Anterior cingulate cortex (tissue), 58 donors: ENCODE measurements around the gene FSD1.
"Not testable (repeated sequence)": the region's sequence is repeated elsewhere in the genome, so short reads cannot be mapped to it uniquely, and the experiment has no call there.

ENCODE experiments used
- DNase-seq, 58 donors: peaks; one replicate each; lab custom pipeline; 2025; lab: John Stamatoyannopoulos, UW

FSD1 gene

DNA sequence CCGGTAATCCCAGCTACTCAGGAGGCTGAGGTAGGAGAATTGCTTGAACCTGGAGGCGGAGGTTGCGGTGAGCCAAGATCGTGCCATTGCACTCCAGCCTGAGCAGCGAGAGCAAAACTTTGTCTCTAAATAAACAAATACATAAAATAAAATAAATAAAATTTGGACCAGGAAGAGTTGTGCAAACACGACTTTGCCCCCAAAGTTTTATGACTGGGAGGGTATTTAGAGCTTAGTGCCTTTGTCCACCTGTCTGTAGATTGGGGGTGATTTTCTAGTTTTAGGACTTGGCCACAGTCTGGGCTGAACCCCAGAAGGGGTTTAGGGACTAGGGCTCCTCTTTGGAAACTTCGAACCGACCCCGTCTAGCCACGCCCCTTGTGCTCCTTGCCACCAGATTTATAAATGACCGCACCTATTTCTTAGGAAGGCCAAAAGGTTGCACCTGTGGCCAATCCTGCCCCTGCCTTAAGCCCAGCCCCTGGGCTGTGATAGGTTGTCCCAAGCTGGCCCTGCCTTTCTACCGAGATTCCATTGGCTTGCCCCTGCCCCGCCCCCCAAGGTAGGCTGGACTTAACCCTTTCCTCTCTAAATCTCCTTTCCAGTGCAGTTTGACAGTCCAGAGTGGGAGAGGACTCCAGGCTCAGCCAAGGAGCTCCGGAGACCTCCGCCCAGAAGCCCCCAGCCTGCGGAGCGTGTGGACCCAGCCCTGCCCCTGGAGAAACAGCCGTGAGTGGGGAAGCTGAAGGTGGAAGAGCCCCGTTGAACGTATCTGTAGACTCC, 20.0 kb upstream of the FSD1 start:
- no peak for DNase-seq

DNA sequence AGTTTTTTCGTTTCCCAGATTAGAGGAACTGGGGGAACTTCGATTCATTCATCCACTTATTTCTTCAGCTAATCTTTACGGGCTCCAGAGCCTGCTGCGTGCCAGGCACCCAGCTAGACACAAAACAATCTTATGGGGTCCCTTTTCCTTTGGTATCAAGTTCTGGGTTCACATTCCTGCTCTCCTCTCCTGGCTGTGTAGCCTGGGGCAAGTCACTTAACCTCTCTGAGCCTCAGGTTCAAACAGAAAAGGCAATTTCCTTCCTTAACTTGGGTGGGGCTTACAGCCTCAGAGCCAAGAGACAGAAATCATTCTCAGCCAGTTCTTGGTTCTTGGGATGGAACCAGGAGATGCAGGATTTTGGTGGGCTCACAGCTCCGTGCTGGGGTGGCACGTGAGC, 19.4 kb upstream of the FSD1 start:
- no peak for DNase-seq

DNA sequence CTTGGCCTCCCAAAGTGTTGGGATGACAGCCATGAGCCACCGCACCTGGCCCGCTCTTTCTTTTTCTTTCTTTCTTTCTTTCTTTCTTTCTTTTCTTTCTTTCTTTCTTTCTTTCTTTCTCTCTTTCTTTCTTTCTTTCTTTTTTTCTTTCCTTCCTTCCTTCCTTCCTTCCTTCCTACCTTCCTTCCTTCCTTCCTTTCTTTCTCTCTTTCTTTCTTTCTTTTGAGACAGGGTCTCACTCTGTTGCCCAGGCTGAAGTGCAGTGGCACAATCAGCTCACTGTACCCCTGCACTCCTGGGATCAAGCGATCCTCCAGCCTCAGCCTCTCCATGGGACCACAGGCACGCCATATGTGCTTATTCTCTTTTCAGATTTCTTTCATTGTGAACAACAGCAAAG, 18.3 kb upstream of the FSD1 start:
- DNase-seq = not testable (repeated sequence)

DNA sequence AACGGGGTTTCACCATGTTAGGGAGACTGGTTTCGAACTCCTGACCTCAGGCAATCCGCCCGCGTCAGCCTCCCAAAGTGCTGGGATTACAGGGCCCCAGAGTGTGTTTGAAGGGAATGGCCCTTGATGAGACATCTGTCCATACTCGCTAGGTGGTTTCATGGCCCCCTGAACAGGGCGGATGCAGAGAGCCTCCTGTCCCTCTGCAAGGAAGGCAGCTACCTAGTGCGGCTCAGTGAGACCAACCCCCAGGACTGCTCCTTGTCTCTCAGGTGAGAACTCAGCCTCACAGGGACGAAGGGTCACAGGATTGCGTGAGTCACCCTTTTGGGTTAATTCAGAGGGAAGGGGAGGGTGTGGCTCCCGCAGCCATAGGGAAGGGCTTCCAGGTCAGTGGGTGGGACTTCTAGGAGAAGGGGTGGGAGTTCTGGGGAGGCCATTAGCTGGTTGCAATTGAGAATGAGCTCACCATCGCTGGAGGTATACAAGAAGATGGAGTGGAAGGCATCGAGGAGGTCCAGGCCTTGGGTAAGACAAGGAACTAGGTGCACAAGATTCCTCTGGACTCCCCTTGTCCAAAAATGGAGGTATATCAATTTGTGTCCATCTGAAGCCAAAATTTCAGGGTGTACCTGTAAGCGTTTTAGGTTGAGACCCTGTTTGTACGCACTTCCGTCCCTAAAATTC, 16.2 kb upstream of the FSD1 start:
- DNase-seq = no peak

DNA sequence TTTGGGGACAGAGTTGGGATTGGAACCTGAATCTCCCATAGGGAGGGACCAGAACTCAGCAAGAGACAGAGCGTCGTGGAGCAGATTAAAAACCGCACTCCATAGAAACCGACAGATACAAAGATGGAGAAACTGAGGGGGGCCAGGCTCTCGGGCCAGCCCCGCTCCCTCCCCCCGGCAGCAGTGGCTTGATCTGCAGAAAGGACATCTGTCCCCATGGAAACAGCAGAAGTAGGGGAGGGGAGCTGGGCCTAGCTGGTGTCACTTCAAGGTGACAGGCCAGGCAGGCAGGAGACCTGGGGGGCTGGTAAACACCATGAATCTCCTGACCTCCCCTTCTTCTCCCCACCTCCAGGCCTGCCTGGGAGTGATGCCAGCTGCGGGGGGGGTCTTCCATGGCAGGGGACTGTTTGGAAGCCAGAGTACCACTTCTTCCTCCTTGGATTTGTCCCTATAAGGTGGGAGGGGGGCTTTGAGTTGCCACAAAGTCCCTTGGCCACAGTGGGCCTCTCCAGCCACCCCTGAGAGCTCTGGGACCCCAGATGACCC, 13.1 kb upstream of the FSD1 start:
- DNase-seq = no peak

DNA sequence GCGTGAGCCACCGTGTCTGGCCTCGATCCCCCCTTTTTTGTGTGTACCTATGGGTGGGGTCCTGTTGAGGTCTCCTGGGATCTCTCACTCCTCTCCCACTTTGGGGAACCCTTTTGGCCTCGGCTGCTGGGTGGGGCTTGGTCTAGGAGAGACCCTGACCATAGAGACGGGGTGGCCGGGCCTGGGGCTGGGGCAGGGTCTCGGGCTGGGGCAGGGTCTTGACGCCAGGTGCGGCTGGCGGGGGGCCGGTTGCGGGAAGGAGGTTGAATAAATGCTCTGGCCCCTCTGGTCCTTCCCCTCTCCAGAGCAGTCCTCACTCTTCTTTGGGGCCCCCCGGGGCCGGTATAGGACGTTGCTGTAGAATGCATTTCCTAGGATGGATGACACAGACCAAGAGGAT, 11.9 kb upstream of the FSD1 start:
- no peak for DNase-seq

DNA sequence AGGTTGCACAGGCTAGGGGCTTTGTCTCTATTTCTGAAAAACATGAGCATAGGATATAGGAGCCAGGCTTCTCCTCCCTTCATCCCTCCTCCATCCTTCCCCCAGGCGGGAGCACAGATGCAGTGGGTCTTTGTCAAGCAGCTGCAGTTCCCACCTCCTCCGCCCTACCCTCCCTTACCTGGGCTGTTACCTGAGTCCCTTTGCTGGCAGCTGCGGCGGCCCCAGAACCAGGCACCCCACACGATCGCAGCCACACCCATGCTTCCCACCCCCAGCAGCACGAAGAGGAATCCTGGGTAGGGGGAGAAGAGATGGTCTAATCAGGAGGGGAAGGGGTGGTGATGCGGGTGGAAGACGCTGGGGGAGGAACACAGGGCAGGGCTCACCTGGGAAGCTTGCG, 10.0 kb upstream of the FSD1 start:
- no peak for DNase-seq

DNA sequence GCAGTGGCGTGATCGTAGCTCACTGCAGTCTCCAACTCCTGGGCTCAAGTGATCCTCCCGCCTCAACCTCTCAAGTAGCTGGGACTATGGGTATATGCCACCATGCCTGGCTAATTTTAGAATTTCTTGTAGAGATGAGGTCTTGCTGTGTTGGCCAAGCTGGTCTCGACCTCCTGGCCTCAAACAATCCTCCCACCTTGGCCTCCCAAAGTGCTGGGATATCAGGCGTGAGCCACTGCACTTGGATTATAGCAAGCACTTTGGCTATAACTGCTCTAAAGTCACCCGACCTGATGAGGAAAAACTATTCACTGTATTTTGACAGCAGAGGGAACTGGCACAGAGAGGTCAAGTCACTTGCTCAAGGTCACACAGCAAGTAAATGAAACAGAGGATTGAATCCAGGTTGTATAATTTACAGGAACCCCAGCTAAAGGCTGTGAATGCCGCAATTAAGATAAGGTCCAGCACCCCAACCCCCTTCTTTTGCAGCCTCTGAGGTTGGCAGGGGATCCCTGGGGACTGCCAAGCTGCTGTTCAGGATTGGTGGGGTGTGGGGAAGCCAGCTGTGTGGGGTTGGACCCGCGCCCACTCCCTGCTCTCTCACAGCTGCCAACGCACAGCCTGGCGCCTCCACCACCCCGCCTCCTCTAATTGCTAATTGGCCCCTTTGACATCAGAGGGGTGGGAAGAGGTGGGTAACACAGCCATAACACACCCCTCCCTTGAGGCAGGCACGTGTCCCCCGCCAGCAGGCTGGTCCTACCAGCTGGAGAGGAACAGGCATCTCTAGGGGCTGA, 8.2 kb upstream of the FSD1 start:
- peak in 52 of 58 donors; percentile 7 to 84 (median 56) for DNase-seq

DNA sequence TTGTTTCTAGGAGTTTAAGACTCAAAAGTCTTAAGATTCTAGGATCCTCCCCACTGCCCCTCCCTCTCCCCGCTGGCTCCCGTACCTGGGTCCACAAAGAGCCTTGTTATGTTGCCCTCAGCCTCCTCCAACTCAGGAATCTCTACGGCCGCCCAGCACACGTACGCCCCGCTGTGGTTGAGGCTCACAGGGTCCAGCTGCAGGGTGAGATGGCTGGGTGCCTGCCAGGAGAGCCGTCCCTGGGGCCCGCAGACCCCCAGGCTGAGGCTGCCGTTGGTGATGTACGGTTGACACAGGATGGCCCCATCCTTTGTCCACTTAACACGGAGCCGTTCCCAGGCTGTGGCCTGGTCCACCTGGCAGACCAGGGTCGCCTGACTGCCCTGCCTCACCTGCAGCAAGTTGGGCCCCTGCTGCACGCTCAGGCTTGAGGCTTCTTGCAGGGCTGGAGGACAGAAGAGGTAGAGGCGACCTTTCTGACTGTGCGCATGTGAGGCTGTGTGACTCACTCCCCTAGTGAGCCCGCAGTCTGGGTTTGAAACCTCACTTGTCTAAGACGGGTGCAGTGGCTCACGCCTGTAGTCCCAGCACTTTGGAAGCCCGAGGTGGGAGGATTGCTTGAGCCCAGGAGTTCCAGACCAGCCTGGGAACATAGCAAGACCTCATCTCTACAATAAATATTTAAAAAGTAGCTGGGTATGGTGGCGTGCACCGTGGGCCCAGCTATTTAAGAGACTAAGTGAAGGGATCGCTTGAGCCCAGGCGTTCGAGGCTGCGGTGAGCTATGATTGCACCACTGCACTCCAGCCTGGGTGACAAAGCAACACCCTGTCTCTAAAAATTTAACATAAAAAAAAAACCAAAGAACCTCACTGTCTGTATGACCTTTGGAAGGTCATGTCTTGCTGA, 6.2 kb upstream of the FSD1 start:
- DNase-seq = no peak

DNA sequence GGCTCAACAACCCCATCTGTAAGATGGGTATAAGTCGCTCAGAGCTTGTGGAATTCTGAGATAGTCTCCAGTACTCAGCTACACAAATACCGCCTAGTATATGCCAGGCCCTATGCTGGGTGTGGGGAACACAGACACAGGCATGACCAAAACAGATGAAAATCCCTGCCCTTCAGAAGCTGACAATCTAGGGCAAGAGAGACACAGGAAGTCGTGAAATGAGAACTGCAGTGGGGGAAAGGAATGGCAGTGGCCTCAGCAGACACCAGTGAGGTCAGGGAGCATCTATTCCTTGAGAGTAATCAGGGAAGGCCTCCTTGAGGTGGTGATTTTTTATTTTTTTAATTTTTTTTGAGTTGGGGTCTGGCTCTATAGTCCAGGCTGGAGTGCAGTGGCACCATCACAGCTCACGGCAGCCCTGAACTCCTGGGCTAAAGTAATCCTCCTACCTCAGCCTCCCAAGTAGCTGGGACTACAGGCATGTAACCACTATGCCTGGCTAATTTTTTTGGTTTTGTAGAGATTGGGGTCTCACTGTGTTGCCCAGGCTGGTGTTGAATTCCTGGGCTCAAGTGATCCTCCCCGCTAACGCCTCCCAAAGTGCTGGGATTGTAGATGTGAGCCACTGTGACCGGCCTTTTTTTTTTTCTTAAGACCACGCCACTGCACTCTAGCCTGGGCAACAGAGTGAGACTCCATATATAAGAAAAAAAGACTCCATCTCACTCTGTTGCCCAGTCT, 5.4 kb upstream of the FSD1 start:
- DNase-seq = no peak

DNA sequence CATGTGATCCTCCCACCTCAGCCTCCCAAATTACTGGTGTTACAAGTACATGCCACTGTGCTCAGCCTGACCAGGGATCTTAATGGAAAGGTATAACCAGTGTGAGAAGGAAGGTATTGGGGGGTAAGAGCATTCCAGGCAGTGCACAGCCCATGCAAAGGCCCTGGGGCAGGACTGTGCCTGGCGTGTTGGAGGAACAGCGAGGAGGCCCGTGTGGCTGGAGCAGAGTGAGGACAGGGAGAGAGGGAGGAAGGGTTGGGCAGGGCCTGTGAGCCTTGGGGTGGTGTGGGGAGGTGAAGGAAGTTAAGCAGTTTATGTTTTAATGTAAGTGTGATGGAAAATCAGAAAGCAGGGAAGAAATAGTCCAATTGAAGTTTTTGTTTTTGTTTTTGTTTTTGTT, 3.8 kb upstream of the FSD1 start:
- no peak for DNase-seq

DNA sequence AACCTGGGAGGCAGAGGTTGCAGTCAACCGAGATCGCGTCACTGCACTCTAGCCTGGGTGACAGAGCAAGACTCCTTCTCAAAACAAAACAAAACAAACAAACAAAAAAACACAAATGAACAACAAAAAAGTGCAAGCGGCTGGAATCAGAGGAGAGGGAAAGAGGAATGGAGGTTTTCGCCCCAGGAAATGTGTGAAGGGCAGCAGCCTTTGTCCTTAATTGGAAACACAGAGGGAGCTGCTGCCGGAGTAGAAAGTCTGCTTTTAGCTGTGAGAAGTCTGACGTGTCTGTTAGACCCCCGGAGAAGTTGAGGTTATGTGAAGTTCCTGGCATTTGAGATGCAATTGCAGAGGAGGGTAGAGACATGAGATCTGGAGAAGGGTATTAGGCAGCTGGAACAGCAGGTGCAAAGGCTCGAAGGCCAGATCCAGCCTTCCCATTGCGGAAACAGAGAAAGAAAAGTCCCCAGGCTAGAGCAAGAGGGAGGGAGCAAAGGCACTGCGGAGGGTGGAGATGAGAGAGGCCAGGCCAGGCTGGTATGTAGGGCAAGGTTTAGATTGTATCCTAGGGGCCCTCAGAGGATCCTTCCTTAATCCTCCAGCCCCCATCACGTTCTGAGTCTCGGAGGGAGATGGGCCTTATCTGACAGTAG, 2.7 kb upstream of the FSD1 start:
- no peak for DNase-seq

DNA sequence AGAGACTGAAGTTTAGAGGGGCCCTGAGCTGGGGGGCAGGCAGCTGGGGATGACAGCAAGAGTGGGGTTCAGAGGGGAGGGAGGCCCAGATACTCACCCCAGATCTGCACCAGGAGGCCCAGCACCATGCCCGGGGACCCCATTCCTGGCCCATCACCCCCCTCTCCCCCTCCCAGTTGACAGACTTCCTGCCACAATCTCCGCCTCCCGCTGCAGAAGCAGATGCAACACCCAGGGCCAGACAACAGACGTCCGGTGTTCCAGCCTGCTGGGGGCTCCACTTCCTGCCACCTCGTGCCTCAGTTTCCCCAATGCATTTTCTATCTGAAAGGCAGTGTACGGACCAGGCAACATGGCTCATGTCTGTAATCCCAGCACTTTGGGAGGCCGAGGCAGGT, 2.2 kb upstream of the FSD1 start, which contains the start of gene TMIGD2:
TMIGD2 (minus strand) TSS at position 147 of the 398 bp plus-strand sequence; CDS start at position 143, 4 bp downstream.
- DNase-seq = no peak

DNA sequence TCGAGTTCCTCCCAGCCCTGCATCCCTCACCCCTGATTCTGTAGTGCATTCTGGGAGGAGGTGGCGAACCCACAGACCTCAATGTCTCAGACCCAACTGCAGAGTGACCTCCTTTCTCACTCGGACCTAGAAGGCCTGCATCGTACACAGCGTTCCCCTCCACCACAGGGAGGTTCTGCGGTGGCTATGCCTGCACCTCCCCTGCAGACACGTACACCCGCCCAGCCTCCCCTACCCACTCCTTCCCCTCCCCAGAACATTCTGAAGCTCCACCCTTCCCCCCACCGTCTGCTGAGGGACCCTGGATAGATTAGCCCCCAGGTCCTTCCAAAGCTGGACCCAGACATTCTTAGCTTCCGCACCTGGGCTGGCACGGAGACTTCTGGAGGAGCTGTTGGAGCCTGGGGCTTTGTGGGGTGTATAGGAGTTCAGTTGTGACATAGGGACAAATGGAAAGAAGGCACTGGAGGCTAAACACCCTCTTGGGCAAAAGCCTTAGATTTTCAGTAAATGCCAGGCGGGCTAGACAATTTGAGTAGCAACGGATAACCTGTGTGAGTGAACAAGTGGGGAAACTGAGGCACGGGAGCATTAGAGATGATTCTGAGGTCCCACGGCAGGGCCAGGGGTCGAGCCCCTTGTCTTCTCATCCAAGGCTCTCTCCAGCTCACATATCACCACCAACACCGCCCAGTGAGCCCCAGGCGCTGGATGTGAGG, 420 bp upstream of the FSD1 start:
- no peak for DNase-seq

DNA sequence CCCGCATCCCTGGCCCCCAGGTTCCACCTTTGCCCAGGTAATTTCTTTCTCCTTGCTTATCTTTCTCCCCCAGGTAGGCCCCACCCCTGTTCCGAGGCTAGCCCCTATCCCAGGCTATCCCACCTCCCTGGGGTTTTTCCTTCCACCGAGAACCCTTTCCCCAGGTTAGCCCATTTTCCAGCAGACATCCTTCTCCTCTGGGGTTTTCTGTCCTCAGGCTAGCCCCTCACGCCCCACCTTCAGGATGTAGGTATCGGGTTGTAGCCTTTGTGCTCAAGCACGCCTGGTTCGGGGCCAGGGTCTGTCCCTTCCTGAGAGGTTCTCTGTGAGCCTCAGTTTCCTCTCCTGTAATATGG, 837 bp downstream of the FSD1 start:
- DNase-seq = no peak

DNA sequence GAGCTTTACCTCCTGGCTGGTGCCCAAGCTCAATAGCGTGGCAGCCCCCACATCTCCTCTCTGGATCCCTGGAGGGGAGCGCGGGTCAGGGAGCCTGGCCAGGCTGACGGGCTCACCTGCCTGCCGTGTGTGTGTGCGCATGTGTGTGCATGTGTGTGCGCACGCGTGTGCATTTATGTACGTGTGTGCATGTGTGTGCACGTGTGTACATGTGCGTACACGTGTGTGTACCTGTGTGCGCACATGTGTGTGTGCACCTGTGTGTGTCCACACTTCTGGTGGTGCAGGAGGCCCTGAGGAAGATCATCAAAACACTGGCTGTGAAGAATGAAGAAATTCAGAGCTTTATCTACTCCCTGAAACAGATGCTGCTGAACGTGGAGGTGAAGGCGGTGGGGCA, 1.3 kb downstream of the FSD1 start:
- no peak for DNase-seq

DNA sequence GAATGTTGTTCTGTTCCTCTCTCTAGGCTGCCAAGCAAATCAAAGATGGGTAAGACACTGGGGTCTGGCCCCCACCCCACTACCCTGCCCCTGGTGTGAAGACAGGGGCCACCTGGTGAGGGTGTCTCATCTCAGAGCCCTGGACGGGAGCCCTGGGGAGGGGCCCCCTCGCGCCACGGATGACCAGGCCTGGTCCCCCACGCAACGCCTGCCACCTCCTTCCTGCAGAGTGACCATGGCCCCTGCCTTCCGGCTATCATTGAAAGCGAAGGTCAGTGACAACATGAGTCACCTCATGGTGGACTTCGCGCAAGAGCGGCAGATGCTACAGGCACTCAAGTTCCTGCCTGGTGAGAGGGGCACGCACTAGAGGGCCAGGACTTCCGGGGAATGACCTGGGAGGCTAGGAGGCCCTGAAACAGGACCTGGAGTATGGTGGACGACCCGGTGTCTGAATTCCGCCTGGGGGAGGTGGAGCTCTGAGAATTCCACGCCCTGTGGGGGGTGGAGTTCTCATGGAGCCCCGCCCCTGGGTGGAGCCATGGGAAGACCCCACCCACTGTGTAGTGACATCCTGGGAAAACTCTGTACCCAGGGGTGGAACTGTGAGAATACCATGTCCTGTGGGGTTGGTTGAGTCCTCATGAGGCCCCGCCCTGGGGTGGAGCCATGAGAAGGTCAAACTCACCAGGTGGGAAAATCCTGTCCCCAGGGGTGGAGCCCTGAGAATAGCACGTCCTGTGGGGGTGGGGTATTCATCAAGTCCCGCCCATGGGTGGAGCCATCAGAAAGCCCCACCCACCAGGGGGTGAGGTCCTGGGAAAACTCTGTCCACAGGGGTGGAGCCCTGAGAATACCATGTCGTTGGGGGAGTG, 6.1 kb downstream of the FSD1 start:
- no peak for DNase-seq
